ENCODE measurements around the gene H3-3A. TPM values are rescaled to one million over a fixed set of nuclear protein-coding genes. Genes with fewer than 3 reads are reported as not detected.

H3-3A gene
- polyA plus RNA-seq, 1 donor from 2014 or later: 2,124 TPM

- TF ChIP-seq EZH2 (IDR thresholded peaks at IDR 0.05; ENCODE audit: borderline replicate concordance, insufficient read depth, low read length, poor library complexity, severe bottlenecking): no peak
- no peak for TF ChIP-seq POLR2AphosphoS5 (IDR thresholded peaks at IDR 0.05)
- no peak for TF ChIP-seq SMC3 (conservative IDR thresholded peaks at IDR 0.05; ENCODE audit: poor library complexity)
- TF ChIP-seq EP300 (conservative IDR thresholded peaks at IDR 0.05; ENCODE audit: poor library complexity, severe bottlenecking): no peak
- TF ChIP-seq MXI1 (conservative IDR thresholded peaks at IDR 0.05; ENCODE audit: poor library complexity, severe bottlenecking): no peak
- no peak for TF ChIP-seq REST (IDR thresholded peaks at IDR 0.05; ENCODE audit: borderline replicate concordance)
- TF ChIP-seq RAD21 (conservative IDR thresholded peaks at IDR 0.05): no peak
- TF ChIP-seq CTCF (IDR thresholded peaks at IDR 0.05; ENCODE audit: poor library complexity, severe bottlenecking): no peak
- TF ChIP-seq TAF1 (IDR thresholded peaks at IDR 0.05; ENCODE audit: low read depth): no peak
- no peaks in the 10 kb centered on the region for H3K79me2 ChIP-seq (replicated peaks; ENCODE audit: insufficient read depth, low read length)
- H3K9ac ChIP-seq (ENCODE audit: low read length): no peak overlapping the region
- H3K4me3 ChIP-seq (ENCODE audit: low read length): no peak overlapping the region
- H3K27ac ChIP-seq (ENCODE audit: low read length): no peak overlapping the region
- H3K36me3 ChIP-seq (ENCODE audit: insufficient read depth, low read length): no peaks in the 10 kb centered on the region
- H3K4me2 ChIP-seq (ENCODE audit: low read length): no peak overlapping the region
- H4K20me1 ChIP-seq (ENCODE audit: insufficient read depth): no peaks in the 10 kb centered on the region
- H2AFZ ChIP-seq (ENCODE audit: low read depth, low read length): no peak overlapping the region
- no peaks in the 10 kb centered on the region for H3F3A ChIP-seq (ENCODE audit: insufficient read depth, low read length, poor library complexity, severe bottlenecking)
- H3K27me3 ChIP-seq (ENCODE audit: insufficient read depth, low read depth, low read length): no peaks in the 10 kb centered on the region
- H3K9me3 ChIP-seq (ENCODE audit: low read length): no peaks in the 10 kb centered on the region
- no peaks in the 10 kb centered on the region for H3K9me2 ChIP-seq (ENCODE audit: insufficient read depth, low read length)
These were observed 21.1 kb upstream of the H3-3A start for GRCh38 chr1:226041419-226041818.

- no peaks in the 10 kb centered on the region for H3K27me3 ChIP-seq (ENCODE audit: insufficient read depth, low read depth, low read length)
- H4K20me1 ChIP-seq (ENCODE audit: insufficient read depth): no peaks in the 10 kb centered on the region
- H3K9me2 ChIP-seq (ENCODE audit: insufficient read depth, low read length): no peaks in the 10 kb centered on the region
- no peak overlapping the region for H3K9ac ChIP-seq (ENCODE audit: low read length)
- no peak overlapping the region for H3K4me2 ChIP-seq (ENCODE audit: low read length)
- H3K79me2 ChIP-seq (replicated peaks; ENCODE audit: insufficient read depth, low read length): no peaks in the 10 kb centered on the region
- H3K36me3 ChIP-seq (ENCODE audit: insufficient read depth, low read length): no peaks in the 10 kb centered on the region
- H3F3A ChIP-seq (ENCODE audit: insufficient read depth, low read length, poor library complexity, severe bottlenecking): no peaks in the 10 kb centered on the region
- no peak overlapping the region for H3K27ac ChIP-seq (ENCODE audit: low read length)
- no peak overlapping the region for H3K4me3 ChIP-seq (ENCODE audit: low read length)
- H3K9me3 ChIP-seq (ENCODE audit: low read length): no peaks in the 10 kb centered on the region
- TF ChIP-seq MXI1 (conservative IDR thresholded peaks at IDR 0.05; ENCODE audit: poor library complexity, severe bottlenecking) (no peak), REST (IDR thresholded peaks at IDR 0.05; ENCODE audit: borderline replicate concordance) (no peak), EZH2 (IDR thresholded peaks at IDR 0.05; ENCODE audit: borderline replicate concordance, insufficient read depth, low read length, poor library complexity, severe bottlenecking) (no peak), CTCF (IDR thresholded peaks at IDR 0.05; ENCODE audit: poor library complexity, severe bottlenecking) (no peak), SMC3 (conservative IDR thresholded peaks at IDR 0.05; ENCODE audit: poor library complexity) (no peak), RAD21 (conservative IDR thresholded peaks at IDR 0.05) (no peak), POLR2AphosphoS5 (IDR thresholded peaks at IDR 0.05) (no peak), EP300 (conservative IDR thresholded peaks at IDR 0.05; ENCODE audit: poor library complexity, severe bottlenecking) (no peak), TAF1 (IDR thresholded peaks at IDR 0.05; ENCODE audit: low read depth) (no peak)
- no peak overlapping the region for H2AFZ ChIP-seq (ENCODE audit: low read depth, low read length)
These were observed 17.9 kb upstream of the H3-3A start for GRCh38 chr1:226044514-226045101.

Data from neural cell (in vitro differentiated cells).